ENCODE measurements around the gene GABRR3.

DNA sequence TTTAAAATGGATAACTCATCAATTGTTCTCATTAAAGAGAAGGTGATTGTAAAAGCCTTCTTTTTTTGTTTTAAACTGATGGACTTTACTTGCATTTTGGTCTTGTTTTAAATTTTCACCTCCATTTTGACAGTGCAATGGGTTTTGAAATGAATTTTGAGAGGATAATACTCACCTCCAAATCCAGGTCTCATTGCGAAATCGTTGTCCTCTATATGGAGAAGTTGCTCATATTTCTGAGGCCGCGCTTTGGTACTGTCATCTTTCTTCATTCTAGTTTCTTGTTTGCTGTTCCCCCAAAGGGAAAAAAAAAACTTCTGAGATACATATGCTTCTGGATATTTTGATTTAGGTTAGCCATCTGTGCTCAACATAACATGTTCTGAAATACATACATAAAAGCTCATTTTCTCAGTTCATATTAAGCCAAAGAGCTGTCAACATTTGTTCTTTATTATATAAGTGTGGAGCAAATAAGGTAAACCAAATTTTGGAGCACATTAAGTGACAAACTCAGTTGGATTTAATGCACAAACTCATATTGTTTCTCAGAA, 9.6 kb downstream of the GABRR3 start:
- TF ChIP-seq, protein P1, sequence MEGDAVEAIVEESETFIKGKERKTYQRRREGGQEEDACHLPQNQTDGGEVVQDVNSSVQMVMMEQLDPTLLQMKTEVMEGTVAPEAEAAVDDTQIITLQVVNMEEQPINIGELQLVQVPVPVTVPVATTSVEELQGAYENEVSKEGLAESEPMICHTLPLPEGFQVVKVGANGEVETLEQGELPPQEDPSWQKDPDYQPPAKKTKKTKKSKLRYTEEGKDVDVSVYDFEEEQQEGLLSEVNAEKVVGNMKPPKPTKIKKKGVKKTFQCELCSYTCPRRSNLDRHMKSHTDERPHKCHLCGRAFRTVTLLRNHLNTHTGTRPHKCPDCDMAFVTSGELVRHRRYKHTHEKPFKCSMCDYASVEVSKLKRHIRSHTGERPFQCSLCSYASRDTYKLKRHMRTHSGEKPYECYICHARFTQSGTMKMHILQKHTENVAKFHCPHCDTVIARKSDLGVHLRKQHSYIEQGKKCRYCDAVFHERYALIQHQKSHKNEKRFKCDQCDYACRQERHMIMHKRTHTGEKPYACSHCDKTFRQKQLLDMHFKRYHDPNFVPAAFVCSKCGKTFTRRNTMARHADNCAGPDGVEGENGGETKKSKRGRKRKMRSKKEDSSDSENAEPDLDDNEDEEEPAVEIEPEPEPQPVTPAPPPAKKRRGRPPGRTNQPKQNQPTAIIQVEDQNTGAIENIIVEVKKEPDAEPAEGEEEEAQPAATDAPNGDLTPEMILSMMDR (IDR thresholded peaks at IDR 0.05) = no peak
- no peak for TF ChIP-seq POLR2A (IDR thresholded peaks at IDR 0.05)

Measured in prostate gland (tissue), 2 donors.